Tibial nerve (tissue), 4 donors: ENCODE results near the gene BCL2L13.

ENCODE experiments used
- CTCF ChIP-seq, 5 experiments: fragments of 200-600 bp in 3 of 5; fragments of 450-650 bp in 2 of 5; sonication (generic) in 3 of 5; IDR thresholded peaks; one replicate each; pipeline ENCODE4 v1.5.1; 2016 to 2019; ENCODE audit warnings: antibody characterized with exemption in 5 of 5, mild to moderate bottlenecking in 3 of 5, moderate library complexity in 2 of 5
- EP300 ChIP-seq, 2 donors: sonication (generic); formaldehyde crosslinking; IDR thresholded peaks; one replicate each; pipeline ENCODE4 v1.6.1; 2017; ENCODE audit warnings: antibody characterized with exemption in 2 of 2, mild to moderate bottlenecking in 1 of 2
- POLR2A ChIP-seq, 2 donors: fragments of 450-650 bp; IDR thresholded peaks; one replicate each; pipeline ENCODE4 v1.6.1; 2017; ENCODE audit warnings: antibody characterized with exemption in 2 of 2, mild to moderate bottlenecking in 2 of 2, moderate library complexity in 2 of 2

DNA sequence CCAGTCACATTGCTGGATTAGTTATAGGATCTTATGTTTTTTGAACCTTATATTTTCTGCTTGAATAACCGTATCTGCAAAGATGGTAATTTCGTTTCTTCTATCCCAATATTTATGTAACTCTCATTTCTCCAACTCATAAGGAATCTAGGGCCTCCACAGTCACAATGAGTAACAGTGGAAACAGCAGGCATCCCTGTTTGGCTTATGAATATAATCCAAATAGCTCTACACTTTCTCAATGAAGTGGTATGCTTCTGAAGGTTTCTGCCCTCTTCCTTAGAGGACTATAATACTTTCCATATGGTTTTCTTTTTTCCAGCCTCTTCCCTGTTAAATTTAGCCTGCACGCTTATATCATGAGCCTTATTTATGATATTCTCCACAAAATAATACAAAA, 26.5 kb upstream of the BCL2L13 start:
- TF ChIP-seq CTCF (IDR thresholded peaks at IDR 0.05) (no peak), POLR2A (IDR thresholded peaks at IDR 0.05) (no peak), EP300 (IDR thresholded peaks at IDR 0.05) (no peak)
